Activated CD4-positive, alpha-beta memory T cell treated with anti-CD3 and anti-CD28 coated beads, Interleukin-2, amount 10 ng/mL, durations not matched to agents 7 days and 5 days (primary cell): Measurements from ENCODE around the gene KLHL21. TPM values are rescaled to one million over a fixed set of nuclear protein-coding genes. Genes with fewer than 3 reads are reported as not detected.
"Not testable (repeated sequence)": the region's sequence is repeated elsewhere in the genome, so short reads cannot be mapped to it uniquely, and the experiment has no call there.

ENCODE experiments used
- CTCF ChIA-PET: fragments of 350-600 bp; sonication (Branson Sonifier 250); formaldehyde crosslinking; loops from one replicate; lab custom pipeline; 2021; ENCODE audit warnings: antibody characterized with exemption, inconsistent platforms; lab: Charles Lee
- POLR2A ChIA-PET: fragments of 350-600 bp; sonication (Branson Sonifier 250); formaldehyde crosslinking; loops from one replicate; lab custom pipeline; 2021; ENCODE audit warnings: antibody characterized with exemption; lab: Charles Lee
- DNase-seq: peaks from one replicate; pipeline ENCODE4 v3.0.0-alpha.2; 2020
- H3K27ac Mint-ChIP-seq: one replicate; pipeline ENCODE4 v1.8.0; 2021; ENCODE audit warnings: mild to moderate bottlenecking, mixed read lengths
- H3K27me3 Mint-ChIP-seq: one replicate; pipeline ENCODE4 v1.8.0; 2021; ENCODE audit warnings: mixed read lengths
- H3K36me3 Mint-ChIP-seq: one replicate; pipeline ENCODE4 v1.8.0; 2021; ENCODE audit warnings: low read depth, mixed read lengths
- H3K4me1 Mint-ChIP-seq: one replicate; pipeline ENCODE4 v1.8.0; 2021; ENCODE audit warnings: mixed read lengths
- H3K4me3 Mint-ChIP-seq: one replicate; pipeline ENCODE4 v1.8.0; 2021; ENCODE audit warnings: mild to moderate bottlenecking, mixed read lengths
- H3K9me3 Mint-ChIP-seq: one replicate; pipeline ENCODE4 v1.8.0; 2021; ENCODE audit warnings: mixed read lengths
- total RNA-seq, 2 experiments: library from RNA; stranded (reverse); gene quantifications; one replicate each; pipeline ENCODE4 v1.2.3, GENCODE V29; 2021

The KLHL21 gene
- total RNA-seq: 10 to 100 TPM; 26.7 to 27.0 TPM

- Mint-ChIP-seq H3K4me3 (peak within 1 kb of the TSS; percentile 86), H3K36me3 (peaks cover 30% of the 10 kb centered on the region), H3K9me3 (no peaks in the 10 kb centered on the region), H3K27ac (peak within 1 kb of the TSS; percentile 98), H3K27me3 (no peaks in the 10 kb centered on the region), H3K4me1 (peaks cover 33% of the 10 kb centered on the region)
- ChIA-PET POLR2A (interaction anchor here (0.5 to 7.8 kb wide), 16 partner anchors 9 to 245 kb away, joined by 3 to 94 read pairs (median 10); partner anchors contain the start of genes ACOT7, CAMTA1, NOL9 and PHF13), CTCF (interaction anchor here (0.7 to 2.0 kb wide), 7 partner anchors 9 to 50 kb away, joined by 3 to 8 read pairs (median 5); no protein-coding TSS in a partner anchor)
- DNase-seq: peak; percentile 88
These were observed at the start of gene KLHL21 for GRCh38 chr1:6602669-6603237. KLHL21 (minus strand) TSS chr1:6602869; CDS start chr1:6602817, 52 bp downstream.

- Mint-ChIP-seq H3K4me1 (no peaks in the 10 kb centered on the region), H3K27ac (no peak overlapping the region), H3K4me3 (no peak overlapping the region), H3K27me3 (no peaks in the 10 kb centered on the region), H3K9me3 (no peaks in the 10 kb centered on the region), H3K36me3 (no peaks in the 10 kb centered on the region)
- POLR2A ChIA-PET: no interaction called here
- CTCF ChIA-PET: no interaction called here
- DNase-seq: no peak
These were observed 49.2 kb upstream of the KLHL21 start for GRCh38 chr1:6651909-6652308.

- H3K9me3 Mint-ChIP-seq: no peaks in the 10 kb centered on the region
- H3K27ac Mint-ChIP-seq: no peak overlapping the region
- DNase-seq: no peak
- ChIA-PET CTCF (interaction anchor here (1.4 kb wide), 1 partner anchor 67 kb away, joined by 3 read pairs; no protein-coding TSS in a partner anchor), POLR2A (no interaction called here)
- H3K4me1 Mint-ChIP-seq: peaks cover 2% of the 10 kb centered on the region
- no peak overlapping the region for H3K4me3 Mint-ChIP-seq
- peaks cover 5% of the 10 kb centered on the region for H3K36me3 Mint-ChIP-seq
- no peaks in the 10 kb centered on the region for H3K27me3 Mint-ChIP-seq
These were observed 45.9 kb upstream of the KLHL21 start for GRCh38 chr1:6648556-6648955.

- Mint-ChIP-seq H3K36me3 (peaks cover 12% of the 10 kb centered on the region), H3K4me3 (no peak overlapping the region), H3K4me1 (peaks cover 2% of the 10 kb centered on the region), H3K27ac (no peak overlapping the region), H3K9me3 (no peaks in the 10 kb centered on the region), H3K27me3 (no peaks in the 10 kb centered on the region)
- POLR2A ChIA-PET: interaction anchor here (1.0 to 1.3 kb wide), 3 partner anchors 17 to 156 kb away, joined by 3 to 6 read pairs (median 3); partner anchors contain the start of gene PLEKHG5
- DNase-seq: peak; percentile 39
- CTCF ChIA-PET: interaction anchor here (0.6 to 2.9 kb wide), 21 partner anchors 12 to 224 kb away, joined by 3 to 14 read pairs (median 4); partner anchors contain the start of genes NOL9, TAS1R1 and ZBTB48
These were observed 44.0 kb upstream of the KLHL21 start for GRCh38 chr1:6646499-6647148.

GRCh38 chr1:6645018-6645417, 42.3 kb upstream of the KLHL21 start:
- Mint-ChIP-seq H3K27ac (no peak overlapping the region), H3K9me3 (no peaks in the 10 kb centered on the region), H3K36me3 (peaks cover 14% of the 10 kb centered on the region), H3K4me1 (peaks cover 2% of the 10 kb centered on the region), H3K4me3 (no peak overlapping the region), H3K27me3 (no peaks in the 10 kb centered on the region)
- ChIA-PET POLR2A (no interaction called here), CTCF (interaction anchor here (0.5 to 2.9 kb wide), 7 partner anchors 13 to 398 kb away, joined by 3 to 14 read pairs (median 3); partner anchors contain the start of genes NOL9 and TAS1R1)
- no peak for DNase-seq

- H3K4me3 Mint-ChIP-seq, H3K27ac Mint-ChIP-seq, H3K4me1 Mint-ChIP-seq, H3K9me3 Mint-ChIP-seq, DNase-seq, H3K27me3 Mint-ChIP-seq: not testable (repeated sequence)
- ChIA-PET CTCF (interaction anchor here (1.2 kb wide), 1 partner anchor 86 kb away, joined by 3 read pairs; the partner anchor contains the start of gene NOL9), POLR2A (interaction anchor here (2.3 kb wide), 1 partner anchor 9 kb away, joined by 7 read pairs; no protein-coding TSS in a partner anchor)
- peaks cover 28% of the 10 kb centered on the region for H3K36me3 Mint-ChIP-seq
These were observed 38.2 kb upstream of the KLHL21 start for GRCh38 chr1:6640867-6641266.

GRCh38 chr1:6638226-6638625, 35.6 kb upstream of the KLHL21 start:
- H3K27ac Mint-ChIP-seq: no peak overlapping the region
- no peak for DNase-seq
- H3K9me3 Mint-ChIP-seq: no peaks in the 10 kb centered on the region
- H3K4me3 Mint-ChIP-seq: no peak overlapping the region
- ChIA-PET POLR2A (no interaction called here), CTCF (no interaction called here)
- H3K4me1 Mint-ChIP-seq: no peaks in the 10 kb centered on the region
- no peaks in the 10 kb centered on the region for H3K27me3 Mint-ChIP-seq
- peaks cover 34% of the 10 kb centered on the region for H3K36me3 Mint-ChIP-seq

GRCh38 chr1:6637770-6638169, 35.1 kb upstream of the KLHL21 start:
- Mint-ChIP-seq H3K4me3 (no peak overlapping the region), H3K27ac (no peak overlapping the region), H3K36me3 (peaks cover 35% of the 10 kb centered on the region), H3K27me3 (no peaks in the 10 kb centered on the region), H3K4me1 (no peaks in the 10 kb centered on the region), H3K9me3 (no peaks in the 10 kb centered on the region)
- no peak for DNase-seq
- CTCF ChIA-PET: no interaction called here
- POLR2A ChIA-PET: no interaction called here

- H3K9me3 Mint-ChIP-seq, H3K4me1 Mint-ChIP-seq, H3K27me3 Mint-ChIP-seq, H3K4me3 Mint-ChIP-seq, POLR2A ChIA-PET, DNase-seq, H3K27ac Mint-ChIP-seq: not testable (repeated sequence)
- H3K36me3 Mint-ChIP-seq: peaks cover 37% of the 10 kb centered on the region
- CTCF ChIA-PET: interaction anchor here (0.7 kb wide), 1 partner anchor 11 kb away, joined by 3 read pairs; no protein-coding TSS in a partner anchor
These were observed 34.1 kb upstream of the KLHL21 start for GRCh38 chr1:6636778-6637177.

GRCh38 chr1:6635910-6636760, 33.5 kb upstream of the KLHL21 start:
- Mint-ChIP-seq H3K36me3 (peaks cover 33% of the 10 kb centered on the region), H3K27ac (no peak overlapping the region), H3K4me1 (no peaks in the 10 kb centered on the region), H3K27me3 (no peaks in the 10 kb centered on the region), H3K9me3 (no peaks in the 10 kb centered on the region), H3K4me3 (no peak overlapping the region)
- ChIA-PET POLR2A (no interaction called here), CTCF (no interaction called here)
- DNase-seq: no peak

- Mint-ChIP-seq H3K36me3 (peaks cover 35% of the 10 kb centered on the region), H3K4me1 (no peaks in the 10 kb centered on the region), H3K27me3 (no peaks in the 10 kb centered on the region), H3K9me3 (no peaks in the 10 kb centered on the region), H3K27ac (no peak overlapping the region), H3K4me3 (no peak overlapping the region)
- ChIA-PET CTCF (no interaction called here), POLR2A (no interaction called here)
- no peak for DNase-seq
These were observed 32.7 kb upstream of the KLHL21 start for GRCh38 chr1:6635161-6635909.

- Mint-ChIP-seq H3K36me3 (peaks cover 39% of the 10 kb centered on the region), H3K27ac (no peak overlapping the region), H3K9me3 (no peaks in the 10 kb centered on the region), H3K27me3 (no peaks in the 10 kb centered on the region), H3K4me3 (no peak overlapping the region), H3K4me1 (peaks cover under 1% of the 10 kb centered on the region)
- POLR2A ChIA-PET: no interaction called here
- peak; percentile 37 for DNase-seq
- CTCF ChIA-PET: no interaction called here
These were observed 31.8 kb upstream of the KLHL21 start for GRCh38 chr1:6634371-6635052.
